ELF-1 (cell line): Measurements from ENCODE around the gene NUP88.

ENCODE experiments used
- DNase-seq: peaks from one replicate; pipeline ENCODE4 v3.0.0-alpha.2; 2016; ENCODE audit warnings: low read depth, low spot score

Gene NUP88

DNA sequence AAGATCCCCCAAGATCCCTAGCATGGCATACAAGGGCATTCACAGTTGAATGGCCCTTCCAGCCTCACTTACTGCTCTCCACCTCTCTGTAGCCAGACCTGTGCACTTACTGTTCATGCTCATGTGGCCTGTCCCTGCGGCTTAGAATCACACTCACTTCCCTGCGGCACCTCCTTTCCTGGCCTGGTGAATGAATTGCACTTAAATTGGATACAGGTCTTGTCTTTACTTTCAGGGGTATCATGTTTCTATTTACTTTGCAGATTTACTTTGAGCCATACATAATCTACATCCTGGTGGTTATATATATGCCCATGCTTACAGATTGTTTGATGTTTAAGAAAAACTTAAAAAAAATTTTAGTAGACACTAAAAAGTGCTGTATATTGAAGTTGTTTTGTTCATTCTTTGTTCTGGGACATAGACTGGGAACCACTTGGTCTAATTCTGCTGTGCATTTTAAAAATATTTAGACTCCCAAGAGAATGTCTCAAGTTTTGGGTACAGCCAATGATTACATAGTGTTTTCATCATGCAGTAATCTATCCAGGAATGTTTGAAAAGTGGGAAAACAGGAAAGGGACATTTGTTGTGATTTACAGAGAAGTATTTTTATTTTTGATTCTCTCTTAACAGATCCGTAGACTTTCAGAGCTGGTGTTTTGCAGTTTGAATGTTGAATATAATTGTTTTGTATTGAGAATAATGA is 63.9 kb downstream of the NUP88 start:
- DNase-seq: no peak

DNA sequence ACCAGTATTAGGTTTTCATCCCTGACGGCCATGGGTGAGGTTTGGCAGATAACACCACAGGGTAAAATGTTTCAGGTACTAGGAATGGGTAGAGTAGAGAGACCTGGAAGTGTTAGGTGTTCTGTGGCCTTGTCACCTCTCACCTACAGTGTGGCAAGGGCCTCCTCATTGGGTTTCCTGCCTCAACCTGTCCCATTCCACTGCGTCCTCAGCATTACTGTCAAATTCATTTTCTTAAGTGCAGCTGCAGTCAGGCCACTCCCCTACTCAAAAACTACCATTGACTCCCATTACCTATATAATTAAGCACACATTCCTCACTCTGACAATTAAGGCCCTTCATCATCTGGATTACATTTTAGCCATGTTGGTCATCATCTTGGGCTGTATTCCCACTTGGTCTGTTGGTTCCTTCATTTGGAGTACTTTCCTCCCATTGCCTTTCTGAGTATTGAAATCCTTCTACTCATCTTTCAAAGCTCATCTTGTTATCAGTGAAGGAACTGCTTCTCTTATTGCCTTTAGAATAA is 64.5 kb downstream of the NUP88 start:
- DNase-seq: no peak

DNA sequence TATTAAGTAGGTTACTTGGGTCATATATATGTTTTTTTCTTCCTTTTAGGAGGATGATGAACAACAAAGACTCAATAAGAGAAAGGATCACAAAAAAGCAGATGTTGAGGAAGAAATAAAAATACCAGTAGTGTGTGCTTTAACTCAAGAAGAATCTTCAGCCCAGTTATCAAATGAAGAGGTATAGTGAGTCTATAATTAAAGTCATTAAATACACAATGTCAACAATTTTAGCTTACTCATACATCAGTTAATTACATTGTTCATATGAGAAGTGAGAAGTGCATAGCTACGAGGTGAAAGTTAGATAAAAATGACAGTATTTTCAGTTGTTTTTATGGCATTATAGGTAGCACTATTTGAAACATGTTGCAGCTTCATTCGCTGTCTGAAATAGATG is 65.2 kb downstream of the NUP88 start:
- no peak for DNase-seq

- DNase-seq: no peak
Measured at GRCh38 chr17:5352681-5353289, 66.7 kb downstream of the NUP88 start.

DNA sequence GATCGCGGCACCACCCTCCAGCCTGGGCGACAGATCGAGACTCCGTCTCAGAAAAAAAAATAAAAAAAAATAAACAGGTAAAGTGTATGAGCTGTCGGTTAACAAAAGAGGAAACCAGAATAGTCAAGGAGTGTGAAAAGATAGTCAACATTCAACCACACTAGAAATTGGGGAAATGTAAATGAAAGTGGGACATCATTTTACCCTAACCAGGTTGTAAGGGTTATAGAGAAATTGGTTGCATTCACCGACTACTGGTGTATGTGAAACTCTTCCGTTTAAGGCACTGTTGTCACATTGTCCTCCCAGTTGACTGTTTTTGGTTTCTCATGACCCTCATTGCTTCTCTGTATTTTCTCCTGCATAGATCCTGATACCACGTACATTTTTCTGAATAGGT is 74.5 kb downstream of the NUP88 start:
- no peak for DNase-seq
